GM19455 (cell line): Measurements from ENCODE around the gene MAST4.
"Not testable (repeated sequence)": the region's sequence is repeated elsewhere in the genome, so short reads cannot be mapped to it uniquely, and the experiment has no call there.

Source experiments
- ATAC-seq: cut with Tn5 transposase; IDR thresholded peaks from one replicate; pipeline ENCODE4 v1.9.1; 2021; ENCODE audit not compliant: unreplicated experiment

MAST4 gene

GRCh38 chr5:67102708-67103107 lies 506.5 kb downstream of the MAST4 start:
- ATAC-seq, result no peak

- no peak for ATAC-seq
Observed at GRCh38 chr5:67104859-67105258, 508.7 kb downstream of the MAST4 start.

GRCh38 chr5:67105270-67105669 lies 509.1 kb downstream of the MAST4 start:
- ATAC-seq, result no peak

GRCh38 chr5:67106626-67107342 lies 510.6 kb downstream of the MAST4 start:
- ATAC-seq, result no peak

GRCh38 chr5:67111779-67112178 lies 515.6 kb downstream of the MAST4 start:
- ATAC-seq, result no peak

GRCh38 chr5:67115246-67115645 lies 519.1 kb downstream of the MAST4 start:
- ATAC-seq, result no peak

- no peak for ATAC-seq
Observed at GRCh38 chr5:67115817-67116216, 519.6 kb downstream of the MAST4 start.

- no peak for ATAC-seq
Observed at GRCh38 chr5:67118050-67118620, 521.9 kb downstream of the MAST4 start.

- ATAC-seq, result no peak
Observed at GRCh38 chr5:67119010-67119409, 522.8 kb downstream of the MAST4 start.

- no peak for ATAC-seq
Observed at GRCh38 chr5:67120032-67120431, 523.8 kb downstream of the MAST4 start.

- ATAC-seq, result no peak
Observed at GRCh38 chr5:67123819-67124218, 527.6 kb downstream of the MAST4 start.

GRCh38 chr5:67124556-67124955 lies 528.4 kb downstream of the MAST4 start:
- no peak for ATAC-seq

- not testable (repeated sequence) for ATAC-seq
Observed at GRCh38 chr5:67127347-67127895, 531.2 kb downstream of the MAST4 start.

GRCh38 chr5:67129768-67130167 lies 533.6 kb downstream of the MAST4 start:
- no peak for ATAC-seq

GRCh38 chr5:67133217-67133616 lies 537.0 kb downstream of the MAST4 start:
- ATAC-seq, result no peak

GRCh38 chr5:67133776-67134175 lies 537.6 kb downstream of the MAST4 start:
- no peak for ATAC-seq

GRCh38 chr5:67135381-67135984 lies 539.3 kb downstream of the MAST4 start:
- ATAC-seq, result no peak

- ATAC-seq, result no peak
Observed at GRCh38 chr5:67139030-67139429, 542.8 kb downstream of the MAST4 start.

GRCh38 chr5:67140413-67140812 lies 544.2 kb downstream of the MAST4 start:
- no peak for ATAC-seq

GRCh38 chr5:67141644-67142043 lies 545.5 kb downstream of the MAST4 start:
- ATAC-seq, result no peak

- ATAC-seq, result no peak
Observed at GRCh38 chr5:67142816-67143215, 546.6 kb downstream of the MAST4 start.

GRCh38 chr5:67143549-67143948 lies 547.4 kb downstream of the MAST4 start:
- ATAC-seq, result no peak
